ENCODE results near the gene TIMM8A.

- TF ChIP-seq CTCF (IDR thresholded peaks at IDR 0.05) (no peak), POLR2A (IDR thresholded peaks at IDR 0.05) (no peak)
Measured at GRCh38 chrX:101385026-101385684, 36.6 kb upstream of the TIMM8A start.

All from vagina (tissue), 2 donors.